ENCODE measurements around the gene CORIN.
"Not testable (repeated sequence)": the region's sequence is repeated elsewhere in the genome, so short reads cannot be mapped to it uniquely, and the experiment has no call there.

The CORIN gene

GRCh38 chr4:47776353-47776752 is 61.5 kb downstream of the CORIN start:
- DNase-seq = no peak

GRCh38 chr4:47774079-47774478 is 63.8 kb downstream of the CORIN start:
- no peak for DNase-seq

GRCh38 chr4:47771020-47771419 is 66.8 kb downstream of the CORIN start:
- DNase-seq = no peak

GRCh38 chr4:47767956-47768355 is 69.9 kb downstream of the CORIN start:
- not testable (repeated sequence) for DNase-seq

GRCh38 chr4:47763279-47763678 is 74.6 kb downstream of the CORIN start:
- no peak for DNase-seq

GRCh38 chr4:47762376-47763266 is 75.2 kb downstream of the CORIN start:
- no peak for DNase-seq

- not testable (repeated sequence) for DNase-seq
Measured at GRCh38 chr4:47753316-47753715, 84.6 kb downstream of the CORIN start.

GRCh38 chr4:47752214-47752613 is 85.7 kb downstream of the CORIN start:
- no peak for DNase-seq

- DNase-seq = no peak
Measured at GRCh38 chr4:47750788-47751187, 87.1 kb downstream of the CORIN start.

- DNase-seq = no peak
Measured at GRCh38 chr4:47749858-47750257, 88.0 kb downstream of the CORIN start.

GRCh38 chr4:47749060-47749459 is 88.8 kb downstream of the CORIN start:
- DNase-seq = no peak

GRCh38 chr4:47747846-47748494 is 89.9 kb downstream of the CORIN start:
- DNase-seq = no peak

- no peak for DNase-seq
Measured at GRCh38 chr4:47747211-47747610, 90.7 kb downstream of the CORIN start.

GRCh38 chr4:47746122-47746521 is 91.7 kb downstream of the CORIN start:
- no peak for DNase-seq

- DNase-seq = no peak
Measured at GRCh38 chr4:47744843-47745382, 93.0 kb downstream of the CORIN start.

GRCh38 chr4:47744253-47744652 is 93.6 kb downstream of the CORIN start:
- no peak for DNase-seq

- no peak for DNase-seq
Measured at GRCh38 chr4:47741200-47741599, 96.7 kb downstream of the CORIN start.

GRCh38 chr4:47737326-47737725 is 100.5 kb downstream of the CORIN start:
- DNase-seq = no peak

GRCh38 chr4:47736555-47736954 is 101.3 kb downstream of the CORIN start:
- no peak for DNase-seq

GRCh38 chr4:47736146-47736545 is 101.7 kb downstream of the CORIN start:
- no peak for DNase-seq

GRCh38 chr4:47733302-47734175 is 104.3 kb downstream of the CORIN start:
- DNase-seq = no peak

- no peak for DNase-seq
Measured at GRCh38 chr4:47731182-47731581, 106.7 kb downstream of the CORIN start.
